GM19023 (cell line): ENCODE results near the gene TNFSF8.

ENCODE experiments used
- ATAC-seq: cut with Tn5 transposase; IDR thresholded peaks from one replicate; pipeline ENCODE4 v1.9.1; 2021; ENCODE audit warnings: mild to moderate bottlenecking, moderate library complexity; ENCODE audit not compliant: unreplicated experiment

TNFSF8 gene

DNA sequence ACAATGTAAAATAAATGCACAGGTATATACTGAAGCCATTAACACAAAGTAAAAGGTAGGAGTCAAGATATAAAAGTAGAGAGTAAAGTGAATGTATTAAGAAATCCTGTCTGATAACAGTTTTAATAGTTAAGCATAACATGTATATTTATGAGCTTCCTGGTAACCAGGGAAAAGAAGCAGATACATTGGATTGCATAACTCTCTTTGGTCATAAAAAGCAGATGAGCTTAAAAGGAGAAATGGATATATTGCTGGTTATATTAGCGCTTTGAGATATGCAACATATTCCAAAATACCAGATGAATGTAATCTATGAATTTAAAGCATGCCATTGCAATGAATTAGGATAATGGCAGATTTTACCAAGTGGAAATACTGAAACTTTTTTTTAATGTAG lies 6.2 kb upstream of the TNFSF8 start:
- ATAC-seq = no peak

DNA sequence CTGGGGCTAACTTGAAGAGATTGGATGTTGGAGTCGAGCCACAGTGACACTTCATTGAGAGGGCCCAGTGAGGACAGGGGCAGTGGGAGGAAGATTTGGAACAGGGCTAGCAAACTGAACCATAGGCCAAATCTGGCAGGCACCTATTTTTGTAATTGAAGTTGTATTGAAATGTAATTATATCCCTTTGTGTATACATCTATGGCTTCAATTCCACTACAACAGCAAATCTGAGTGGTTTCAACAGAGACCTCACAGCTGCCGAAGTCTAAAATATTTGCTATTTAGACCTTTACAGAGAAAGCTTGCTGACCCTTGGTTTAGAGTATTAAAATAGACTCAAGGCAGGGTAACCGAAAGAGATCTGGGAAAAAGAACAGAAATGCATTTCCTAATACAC lies 4.7 kb upstream of the TNFSF8 start:
- no peak for ATAC-seq

DNA sequence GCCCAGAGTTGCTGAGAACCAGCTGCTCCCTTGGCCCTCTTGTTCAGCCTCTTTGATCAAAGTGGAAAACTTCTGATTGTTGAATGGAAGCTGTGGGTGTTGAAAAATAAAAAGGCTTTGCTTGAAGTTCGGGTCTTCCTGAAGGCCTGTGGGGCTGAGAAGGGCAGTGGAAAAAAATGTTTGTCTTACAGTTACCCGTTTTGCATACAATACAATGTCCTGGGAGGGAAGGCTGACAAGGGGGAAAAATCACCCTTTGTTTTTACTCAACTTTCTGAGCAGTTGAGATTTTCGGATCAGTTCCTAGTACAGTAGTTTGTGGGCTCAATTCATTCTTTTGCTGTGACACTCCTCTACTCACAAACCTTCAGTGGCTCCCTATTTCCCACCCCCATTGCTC lies 2.1 kb upstream of the TNFSF8 start:
- ATAC-seq = no peak

- ATAC-seq = no peak
Measured at GRCh38 chr9:114931407-114931806, 1.0 kb upstream of the TNFSF8 start.

GRCh38 chr9:114929201-114929600 lies 1.2 kb downstream of the TNFSF8 start:
- ATAC-seq = no peak

DNA sequence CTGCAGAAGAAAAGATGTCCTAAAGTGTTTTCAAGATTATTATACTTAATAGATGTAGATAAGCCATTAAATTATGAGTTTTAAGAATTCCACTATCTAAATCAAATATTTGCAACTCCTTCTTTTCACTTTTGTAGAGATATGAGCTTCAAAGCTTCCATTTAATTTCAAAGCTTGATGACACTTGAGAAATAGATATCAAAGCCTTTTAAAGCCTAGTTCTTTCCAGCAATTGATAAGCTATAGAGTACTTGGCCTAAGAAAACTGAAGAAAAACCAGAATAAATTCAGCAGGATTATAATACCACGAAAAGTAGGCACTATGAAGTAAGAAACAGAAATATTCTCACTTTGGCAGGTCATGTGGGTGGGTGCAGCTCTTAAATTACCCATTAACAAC lies 1.7 kb downstream of the TNFSF8 start:
- ATAC-seq = no peak

DNA sequence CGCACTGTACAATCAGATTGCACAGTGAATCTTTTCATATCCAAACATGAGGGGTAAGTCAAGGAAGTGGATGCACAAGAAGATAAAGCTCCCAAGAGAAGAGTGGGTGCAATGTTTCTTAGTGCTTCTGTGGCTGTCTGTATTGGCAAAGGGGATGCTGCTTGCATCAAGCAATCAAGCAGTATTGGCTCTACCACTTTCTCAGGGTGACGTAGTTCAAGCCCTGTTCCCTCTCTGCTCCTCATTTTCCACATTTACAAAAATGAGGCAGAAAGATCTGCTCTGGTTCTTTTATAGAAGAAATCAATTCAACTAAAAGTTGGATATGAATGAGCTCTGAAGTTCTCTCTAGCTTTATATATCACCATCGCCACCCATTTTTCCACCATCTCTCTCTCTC lies 2.3 kb downstream of the TNFSF8 start:
- no peak for ATAC-seq

GRCh38 chr9:114925672-114926071 lies 4.7 kb downstream of the TNFSF8 start:
- no peak for ATAC-seq

DNA sequence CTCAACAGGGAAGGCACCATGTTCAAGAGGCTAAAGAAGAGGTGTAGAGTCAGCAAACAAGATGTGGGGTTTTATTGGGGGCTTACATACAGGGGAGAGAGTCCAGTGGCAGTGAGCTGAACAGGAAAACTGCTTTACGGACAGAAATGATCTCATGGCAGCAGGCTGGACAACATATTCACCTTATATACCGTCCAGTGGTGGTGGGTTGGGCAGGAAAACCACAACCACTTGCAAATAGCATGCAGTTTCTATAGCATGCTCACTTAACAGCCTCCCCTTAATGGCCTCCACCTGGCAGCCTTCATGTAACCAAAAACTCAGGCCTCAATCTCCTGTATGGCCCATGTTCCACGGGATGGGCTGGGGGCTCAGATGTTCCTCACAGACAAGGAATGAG lies 5.4 kb downstream of the TNFSF8 start:
- no peak for ATAC-seq

DNA sequence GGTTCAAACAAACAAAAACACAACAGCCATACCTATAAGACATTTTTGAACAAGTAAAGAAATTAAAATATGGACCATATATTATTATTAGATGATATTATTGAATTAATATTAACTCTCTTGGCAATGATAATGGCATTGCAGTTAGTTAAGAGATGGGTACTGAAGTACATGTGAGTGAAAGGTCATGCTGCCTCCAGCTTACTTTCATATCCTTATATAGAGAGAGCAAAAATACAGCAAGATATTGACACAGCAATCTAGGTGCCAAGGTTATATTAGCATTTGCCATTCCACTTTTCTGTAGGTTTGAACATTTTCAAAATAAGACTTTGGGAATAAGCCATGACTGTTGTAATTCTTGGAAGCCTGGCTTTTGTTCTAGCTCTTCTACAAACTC lies 6.1 kb downstream of the TNFSF8 start:
- no peak for ATAC-seq

DNA sequence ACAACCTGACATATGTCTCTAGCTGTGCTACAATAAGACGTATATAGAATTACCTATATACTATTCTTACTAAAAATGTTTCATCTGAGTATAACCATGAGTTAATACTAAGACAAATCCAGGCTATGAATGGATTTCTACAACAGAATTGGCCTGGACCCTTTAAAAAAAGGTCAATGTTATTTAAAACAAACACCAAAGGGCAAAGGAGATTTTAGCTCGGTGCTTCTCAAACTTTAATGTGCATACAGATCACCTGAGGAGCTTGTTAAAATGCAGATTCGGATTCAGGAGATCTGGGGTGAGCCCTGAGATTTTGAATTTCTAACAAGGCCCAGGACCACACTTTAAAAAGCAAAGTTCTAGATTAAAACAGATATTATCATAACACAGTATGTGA lies 6.5 kb downstream of the TNFSF8 start:
- ATAC-seq = no peak

- ATAC-seq = no peak
Measured at GRCh38 chr9:114921171-114921570, 9.2 kb downstream of the TNFSF8 start.

DNA sequence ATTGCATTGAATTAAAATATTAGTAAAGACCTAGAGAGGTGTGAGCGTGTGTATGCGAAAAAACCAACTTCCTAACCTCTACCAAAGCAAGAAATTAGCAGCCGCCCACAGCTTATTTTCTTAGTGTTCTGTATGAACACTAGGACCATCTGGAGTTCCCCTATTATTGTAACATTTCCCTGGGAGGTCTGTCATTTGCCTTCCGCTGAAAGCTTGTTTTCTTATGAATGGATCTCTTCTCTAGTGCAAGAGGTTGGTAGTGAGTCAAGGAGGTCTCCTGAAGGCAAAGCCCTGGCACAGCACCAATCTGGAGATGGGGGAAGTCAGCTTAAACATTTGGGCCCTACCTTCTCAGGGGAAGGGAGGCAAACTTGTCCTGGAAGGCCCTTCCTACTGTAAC lies 10.8 kb downstream of the TNFSF8 start:
- no peak for ATAC-seq

DNA sequence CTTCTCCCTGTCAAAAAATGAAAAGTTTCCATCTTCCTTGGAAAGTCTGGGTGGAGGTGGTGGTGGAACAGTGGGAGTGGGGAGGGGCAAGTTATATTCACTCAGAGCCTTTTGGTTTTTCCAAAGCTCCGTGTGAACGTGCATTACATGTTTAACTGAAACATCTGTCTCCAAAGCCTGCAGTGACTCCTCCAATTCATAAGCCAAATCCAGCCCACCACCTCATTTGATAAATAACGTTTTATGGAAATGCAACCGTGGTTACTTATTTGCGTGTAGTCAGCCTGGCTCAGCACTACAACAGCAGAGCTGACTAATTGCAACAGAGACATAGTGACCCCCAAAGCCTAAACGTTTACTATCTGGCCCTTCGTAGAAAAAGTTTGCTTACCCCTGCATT lies 13.9 kb downstream of the TNFSF8 start:
- ATAC-seq = no peak

DNA sequence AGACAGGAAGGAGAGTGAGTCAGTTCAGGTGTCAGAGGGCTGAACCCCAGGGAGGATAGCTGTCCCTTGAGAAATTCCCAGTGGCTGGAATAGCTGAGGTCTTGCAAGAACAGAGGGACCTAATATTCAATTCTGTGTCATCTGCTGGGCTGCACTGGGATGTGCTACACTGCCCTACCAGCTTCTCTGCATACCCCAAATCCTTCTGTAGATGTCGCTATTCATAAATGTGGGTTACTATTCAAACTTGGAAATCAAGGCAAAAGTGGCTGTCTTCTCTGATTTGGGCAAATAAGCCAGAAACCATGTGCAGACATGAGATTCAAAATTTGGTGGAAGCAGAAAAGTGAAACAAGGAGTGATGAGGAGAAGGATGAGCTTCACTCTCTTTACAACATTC lies 16.3 kb downstream of the TNFSF8 start:
- no peak for ATAC-seq

DNA sequence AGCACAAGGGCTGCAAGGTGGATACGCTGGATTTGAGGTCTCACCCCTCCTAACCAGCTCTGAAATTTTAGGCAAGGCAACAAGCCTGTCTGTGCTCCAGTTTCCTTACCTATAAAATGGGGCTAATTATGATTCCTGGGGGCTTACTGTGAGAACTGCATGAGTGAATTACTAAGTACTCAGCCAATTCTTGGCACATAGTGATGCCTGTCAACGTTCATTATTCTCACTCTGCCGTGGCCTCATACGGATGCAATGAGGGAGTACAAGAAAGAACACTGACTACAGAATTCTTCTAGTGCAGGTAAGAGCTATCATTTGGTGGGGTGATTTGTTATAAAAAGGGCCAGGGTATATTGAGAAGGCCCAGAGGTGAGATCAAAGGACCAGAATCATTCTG lies 16.7 kb downstream of the TNFSF8 start:
- no peak for ATAC-seq

- no peak for ATAC-seq
Measured at GRCh38 chr9:114913217-114913616, 17.2 kb downstream of the TNFSF8 start.

- no peak for ATAC-seq
Measured at GRCh38 chr9:114911167-114911821, 19.1 kb downstream of the TNFSF8 start.

DNA sequence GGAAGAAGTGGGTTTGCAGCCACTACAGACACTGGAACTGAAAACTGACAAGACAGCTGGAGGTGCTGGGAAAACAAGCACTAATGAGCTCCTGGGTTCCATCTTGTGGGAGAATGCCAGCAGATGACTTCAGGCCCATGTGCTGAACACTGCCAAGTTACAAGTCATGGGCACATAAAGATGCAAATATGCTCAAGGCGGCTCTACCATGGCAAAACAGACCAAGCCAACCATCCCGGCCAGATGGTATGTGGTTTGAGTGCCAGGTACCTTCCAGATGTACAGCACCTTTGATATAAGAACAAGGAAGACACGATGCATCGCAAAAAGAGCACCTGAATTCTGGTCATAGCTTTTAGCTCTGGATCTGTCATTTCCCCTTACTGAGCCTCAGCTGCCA lies 19.9 kb downstream of the TNFSF8 start:
- no peak for ATAC-seq

GRCh38 chr9:114909661-114910060 lies 20.7 kb downstream of the TNFSF8 start:
- no peak for ATAC-seq

DNA sequence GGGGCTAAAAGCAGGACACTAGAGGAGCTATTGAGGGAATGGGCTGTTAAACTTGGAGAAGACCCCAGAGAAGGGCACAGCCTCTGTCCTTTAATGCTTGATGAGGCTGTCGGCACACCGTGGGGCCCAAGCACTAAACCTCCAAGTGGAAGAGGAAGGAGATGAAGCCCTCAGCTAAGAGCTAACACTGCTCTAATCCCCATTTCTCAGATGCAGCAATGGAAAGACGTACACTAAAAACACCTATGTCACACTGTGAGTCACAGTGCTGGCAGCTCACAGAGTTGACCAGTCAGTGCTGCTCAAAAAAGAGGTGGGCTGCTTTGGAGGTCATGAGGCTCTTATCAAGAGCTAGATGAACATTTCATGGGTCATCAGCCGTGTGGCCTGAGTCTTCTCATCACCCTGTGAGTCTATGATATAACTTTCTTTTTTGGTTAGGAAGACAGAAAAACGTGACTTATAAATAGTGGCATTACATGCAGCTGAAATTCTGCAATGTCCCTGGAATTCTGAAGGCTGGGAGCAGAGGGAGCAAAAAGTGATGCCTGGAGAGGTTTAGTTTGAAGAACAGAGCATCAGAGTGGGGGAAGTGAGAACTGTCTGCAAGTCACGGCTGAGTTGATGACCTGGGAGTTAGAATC lies 21.5 kb downstream of the TNFSF8 start:
- ATAC-seq = no peak

DNA sequence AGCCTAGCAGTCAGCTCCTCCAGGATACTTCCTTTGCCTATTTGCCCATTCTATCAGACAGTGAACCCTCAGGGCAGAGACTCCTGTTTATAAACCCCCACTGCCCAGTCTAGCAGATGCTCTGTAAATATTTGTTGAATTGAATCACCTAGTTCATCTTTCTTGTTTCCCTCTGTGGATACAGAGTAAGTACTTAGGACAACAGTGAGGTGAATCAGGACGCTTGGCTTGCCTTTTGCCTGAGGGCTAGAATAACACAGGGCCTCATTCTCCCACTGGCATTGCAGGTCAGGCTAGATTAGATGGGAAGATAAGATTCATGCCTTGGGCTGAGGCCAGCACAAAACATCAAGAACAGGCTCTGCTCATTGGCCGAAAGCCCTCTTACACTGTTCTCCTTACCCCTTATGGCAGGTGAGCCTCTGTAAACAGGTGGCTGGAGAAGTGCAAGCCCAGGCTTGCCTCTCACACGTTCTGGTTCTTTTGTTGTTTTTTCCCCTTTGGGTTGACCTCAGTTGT lies 22.2 kb downstream of the TNFSF8 start:
- ATAC-seq = peak; percentile 52
